Skeletal muscle tissue (tissue), 4 donors: ENCODE results near the gene YY2. TPM values are rescaled to one million over a fixed set of nuclear protein-coding genes. Genes with fewer than 3 reads are reported as not detected.
"Not testable (repeated sequence)": the region's sequence is repeated elsewhere in the genome, so short reads cannot be mapped to it uniquely, and the experiment has no call there.

Experiments
- H3K27ac ChIP-seq: one replicate; pipeline ENCODE4 v1.7.0; 2013; ENCODE audit warnings: mild to moderate bottlenecking, low read depth, low read length, inconsistent platforms
- H3K27me3 ChIP-seq, 3 donors: one replicate each; pipeline ENCODE4 v1.7.0; 2013; ENCODE audit warnings: low read length in 3 of 3; ENCODE audit not compliant: control insufficient read depth in 3 of 3, insufficient read depth in 3 of 3
- H3K36me3 ChIP-seq, 3 donors: one replicate each; pipeline ENCODE4 v1.7.0; 2013; ENCODE audit warnings: low read length in 3 of 3; ENCODE audit not compliant: control insufficient read depth in 3 of 3, insufficient read depth in 3 of 3
- H3K4me1 ChIP-seq, 3 donors: one replicate each; pipeline ENCODE4 v1.7.0; 2013; ENCODE audit warnings: low read length in 3 of 3, mild to moderate bottlenecking in 3 of 3; ENCODE audit not compliant: control insufficient read depth in 3 of 3, insufficient read depth in 3 of 3
- H3K4me3 ChIP-seq, 3 donors: one replicate each; pipeline ENCODE4 v1.7.0; 2013; ENCODE audit warnings: low read length in 3 of 3
- H3K9ac ChIP-seq, 3 donors: one replicate each; pipeline ENCODE4 v1.7.0; 2013; ENCODE audit warnings: low read length in 3 of 3, mild to moderate bottlenecking in 3 of 3, moderate library complexity in 2 of 3, low read depth in 1 of 3
- H3K9me3 ChIP-seq, 3 donors: one replicate each; pipeline ENCODE4 v1.7.0; 2013; ENCODE audit warnings: low read length in 3 of 3; ENCODE audit not compliant: control insufficient read depth in 3 of 3
- total RNA-seq: library from RNA; depleted of rRNA; stranded (reverse); fragments of >200 nt; gene quantifications from one replicate; pipeline ENCODE4 v1.2.3, GENCODE V29; 2014
- donor health status: Osteomylitis.

The YY2 gene
- total RNA-seq, 1 donor from 2014 or later = 1.6 TPM

DNA sequence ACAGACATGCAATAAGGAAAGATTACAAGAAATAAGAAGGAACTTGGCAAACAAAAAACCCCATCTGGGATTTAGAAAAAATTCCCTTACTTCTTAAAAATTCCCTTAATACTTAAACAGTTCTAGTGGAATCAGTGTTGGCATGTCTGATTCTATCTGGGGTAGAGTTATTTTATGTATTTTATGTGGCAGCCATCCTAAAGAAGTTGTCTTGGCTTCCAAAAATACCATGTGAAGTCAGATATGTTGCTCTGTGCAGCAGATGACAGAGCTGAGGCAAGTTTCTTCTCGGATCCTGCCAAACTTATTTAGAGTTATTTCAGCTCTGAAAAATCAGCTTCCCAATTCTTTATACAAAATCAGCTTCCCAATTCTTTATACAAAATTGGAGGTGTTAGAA lies 14.7 kb downstream of the YY2 start:
- Histone ChIP-seq H3K27ac (no peak overlapping the region), H3K36me3 (no peaks in the 10 kb centered on the region), H3K4me3 (no peak overlapping the region), H3K4me1 (no peaks in the 10 kb centered on the region), H3K27me3 (no peaks in the 10 kb centered on the region), H3K9ac (no peak overlapping the region), H3K9me3 (no peaks in the 10 kb centered on the region)

DNA sequence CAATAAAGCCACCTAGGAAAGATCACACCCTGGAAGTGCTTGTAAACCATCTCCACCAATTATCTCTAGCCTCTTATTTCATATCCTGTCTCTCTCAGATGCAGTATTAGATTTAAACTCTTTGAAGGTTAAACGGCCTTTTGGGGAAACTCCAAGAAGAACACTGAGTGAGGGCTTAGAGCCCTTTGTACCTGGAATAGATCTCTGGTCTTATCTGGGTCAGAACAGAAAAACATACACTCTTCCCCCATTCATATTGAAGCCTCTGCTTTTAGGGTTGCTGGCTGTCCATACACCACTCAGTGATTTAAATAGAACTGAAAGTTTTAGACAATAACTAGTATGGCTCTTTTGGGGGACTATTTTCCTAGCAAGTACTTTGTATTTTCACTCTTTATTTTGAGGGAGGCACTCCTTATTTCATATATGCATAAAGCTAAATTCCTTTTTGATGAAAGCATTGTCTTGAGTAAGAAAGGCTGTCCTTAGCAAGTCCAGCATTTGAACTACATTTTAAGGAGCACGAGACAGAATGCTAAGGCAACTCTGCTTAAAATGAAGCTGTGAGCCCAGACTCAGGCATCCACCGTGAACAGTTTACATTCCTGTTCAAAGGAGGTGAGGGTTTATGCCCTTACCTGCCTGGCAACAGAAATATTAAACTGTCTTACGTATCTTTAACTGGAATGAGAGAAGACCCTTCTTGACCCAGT lies 17.4 kb downstream of the YY2 start:
- Histone ChIP-seq H3K27ac (no peak overlapping the region), H3K27me3 (no peaks in the 10 kb centered on the region), H3K9ac (no peak overlapping the region), H3K9me3 (no peaks in the 10 kb centered on the region), H3K4me1 (no peaks in the 10 kb centered on the region), H3K4me3 (no peak overlapping the region), H3K36me3 (no peaks in the 10 kb centered on the region)

DNA sequence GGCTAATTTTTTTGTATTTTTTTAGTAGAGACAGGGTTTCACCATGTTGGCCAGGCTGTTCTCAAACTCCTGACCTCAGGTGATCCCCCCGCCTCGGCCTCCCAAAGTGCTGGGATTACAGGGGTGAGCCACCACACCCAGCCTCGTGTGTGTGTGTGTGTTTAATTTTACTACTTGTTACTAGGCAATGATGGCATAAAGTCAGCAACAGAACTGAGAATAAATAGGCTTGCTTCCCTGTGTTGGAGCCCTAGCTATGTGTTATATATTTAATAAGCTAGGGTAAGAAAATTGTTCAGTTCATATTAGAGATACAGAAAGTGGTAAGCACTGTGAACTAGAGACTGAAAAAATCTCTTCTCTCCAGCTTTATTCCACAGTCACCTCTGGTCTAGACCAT lies 18.4 kb downstream of the YY2 start:
- H3K9ac ChIP-seq, H3K9me3 ChIP-seq, H3K4me1 ChIP-seq, H3K4me3 ChIP-seq, H3K36me3 ChIP-seq, H3K27ac ChIP-seq, H3K27me3 ChIP-seq: not testable (repeated sequence)

DNA sequence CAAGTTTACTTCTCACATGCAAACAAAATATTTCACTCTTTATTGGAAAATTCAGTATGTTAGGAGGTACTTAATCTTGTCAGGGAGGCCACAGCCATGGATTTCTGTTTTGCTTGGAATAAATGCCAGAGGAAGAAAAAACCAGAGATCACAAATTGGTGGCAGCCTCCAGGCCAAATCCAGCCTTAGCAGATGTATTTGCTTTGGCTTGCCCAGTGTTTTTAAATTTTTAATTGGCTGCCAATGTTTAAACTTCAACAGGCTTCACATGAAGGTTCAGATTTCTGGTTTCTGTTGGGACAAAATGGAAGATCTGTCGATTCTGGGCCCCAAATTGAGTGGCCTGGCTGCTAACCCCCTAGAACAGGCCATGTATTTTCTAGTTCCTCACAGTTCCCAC lies 19.2 kb downstream of the YY2 start:
- H3K9ac ChIP-seq = no peak overlapping the region
- peaks cover 0 to 3% (median 0%) of the 10 kb centered on the region in 3 donors for H3K36me3 ChIP-seq
- H3K27ac ChIP-seq = no peak overlapping the region
- H3K4me1 ChIP-seq = no peaks in the 10 kb centered on the region
- no peaks in the 10 kb centered on the region for H3K9me3 ChIP-seq
- H3K27me3 ChIP-seq = no peaks in the 10 kb centered on the region
- no peak overlapping the region for H3K4me3 ChIP-seq

DNA sequence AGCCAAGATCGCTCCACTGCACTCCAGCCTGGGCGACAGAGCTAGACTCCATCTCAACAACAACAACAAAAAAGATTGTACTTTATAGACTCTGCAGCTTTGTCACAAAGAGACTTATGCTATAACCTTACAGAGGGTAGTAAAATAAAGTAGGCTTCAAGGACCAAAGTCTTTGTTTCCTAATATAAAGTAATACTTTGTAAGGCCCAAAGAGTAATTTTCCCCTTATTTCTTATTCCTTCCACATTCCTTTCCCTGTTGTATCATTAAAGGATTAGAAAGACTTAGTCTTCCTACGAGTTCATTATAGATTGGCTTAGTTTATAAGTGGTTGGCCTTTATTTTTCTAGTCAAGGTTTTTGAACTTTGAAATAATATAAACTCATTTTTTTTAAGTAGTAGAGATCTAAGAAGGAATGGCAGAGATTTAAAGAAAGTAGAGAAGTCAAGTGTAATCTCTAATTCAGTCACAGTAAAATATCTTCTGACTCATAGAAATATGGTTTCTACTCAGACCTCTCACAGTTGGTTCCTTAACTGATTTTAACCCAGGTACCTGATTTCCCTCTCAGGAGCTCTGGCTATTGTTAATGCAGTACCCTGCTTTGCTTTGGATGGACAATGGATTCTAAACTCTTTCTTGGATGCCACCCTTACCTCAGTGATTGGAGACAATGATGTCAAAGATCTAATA lies 26.2 kb downstream of the YY2 start:
- no peak overlapping the region for H3K4me3 ChIP-seq
- no peak overlapping the region for H3K9ac ChIP-seq
- H3K4me1 ChIP-seq = no peaks in the 10 kb centered on the region
- no peaks in the 10 kb centered on the region for H3K27me3 ChIP-seq
- peaks cover 0 to 3% (median 2%) of the 10 kb centered on the region in 3 donors for H3K36me3 ChIP-seq
- no peaks in the 10 kb centered on the region for H3K9me3 ChIP-seq
- H3K27ac ChIP-seq = no peak overlapping the region

DNA sequence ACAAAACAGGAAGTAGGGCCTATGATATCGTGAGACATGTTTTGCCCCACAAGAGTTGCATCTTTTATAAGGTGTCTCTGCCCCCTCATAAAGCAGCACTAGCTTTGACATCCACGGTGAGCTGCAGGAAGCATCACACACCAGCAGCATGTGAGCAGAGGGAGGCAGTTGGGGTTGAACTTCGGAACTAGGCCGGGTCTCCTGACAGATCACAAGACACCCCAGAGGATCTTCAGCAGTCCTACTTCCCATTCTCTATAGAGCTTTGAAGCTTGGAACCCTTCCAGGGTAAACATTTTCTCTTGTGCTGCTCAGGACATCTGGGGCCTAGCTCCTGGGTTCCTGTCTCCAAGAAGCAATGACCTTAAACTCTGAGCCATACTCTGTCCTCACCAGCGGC lies 27.5 kb downstream of the YY2 start:
- no peak overlapping the region for H3K9ac ChIP-seq
- H3K36me3 ChIP-seq = peaks cover 0 to 3% (median 2%) of the 10 kb centered on the region in 3 donors
- no peaks in the 10 kb centered on the region for H3K9me3 ChIP-seq
- no peak overlapping the region for H3K4me3 ChIP-seq
- no peak overlapping the region for H3K27ac ChIP-seq
- no peaks in the 10 kb centered on the region for H3K27me3 ChIP-seq
- no peaks in the 10 kb centered on the region for H3K4me1 ChIP-seq

DNA sequence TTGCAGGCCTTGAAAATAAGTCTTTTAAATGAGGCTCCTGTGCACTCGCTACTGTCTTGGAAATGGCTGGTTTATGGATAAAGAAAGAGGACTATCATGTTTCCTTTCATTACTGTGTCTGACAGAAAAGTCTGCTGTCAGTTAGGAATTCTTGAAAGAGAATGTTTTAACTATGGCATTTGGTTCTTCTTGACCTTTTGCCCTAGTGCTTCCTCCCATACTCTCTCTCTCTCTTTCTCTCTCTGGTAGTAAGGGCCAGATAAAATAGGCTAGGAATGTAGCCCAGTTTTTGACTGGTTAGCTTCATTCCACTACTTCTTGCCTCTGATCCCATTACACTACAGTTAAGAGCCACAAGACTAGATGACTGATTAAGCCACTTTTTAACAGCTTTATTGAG lies 29.8 kb downstream of the YY2 start:
- Histone ChIP-seq H3K36me3 (peaks cover 0 to 2% (median 0%) of the 10 kb centered on the region in 3 donors), H3K4me1 (no peaks in the 10 kb centered on the region), H3K4me3 (no peak overlapping the region), H3K9me3 (no peaks in the 10 kb centered on the region), H3K27ac (no peak overlapping the region), H3K9ac (no peak overlapping the region), H3K27me3 (no peaks in the 10 kb centered on the region)

DNA sequence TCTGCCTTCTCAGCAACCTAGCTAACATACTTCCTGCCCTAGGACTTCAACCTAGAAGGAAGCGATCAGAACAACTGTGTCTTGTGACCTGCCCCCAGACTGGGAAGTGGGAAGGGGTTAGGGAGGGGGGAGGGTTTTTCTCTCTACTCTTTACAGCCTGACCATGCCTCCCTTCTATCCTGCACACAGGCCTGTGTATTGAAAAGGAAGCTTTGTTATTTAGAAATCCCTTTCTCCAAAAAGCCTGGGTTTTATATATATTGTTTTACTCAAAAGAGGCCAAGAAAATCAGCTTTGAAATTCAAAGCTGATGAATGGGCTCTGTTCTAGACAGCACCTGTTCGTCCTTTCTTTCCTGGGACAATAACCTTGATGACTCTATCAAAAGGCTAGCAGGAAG lies 49.5 kb downstream of the YY2 start:
- Histone ChIP-seq H3K9me3 (no peaks in the 10 kb centered on the region), H3K36me3 (peaks cover 0 to 3% (median under 1%) of the 10 kb centered on the region in 3 donors), H3K4me1 (no peaks in the 10 kb centered on the region), H3K9ac (no peak overlapping the region), H3K4me3 (no peak overlapping the region), H3K27me3 (no peaks in the 10 kb centered on the region), H3K27ac (no peak overlapping the region)

DNA sequence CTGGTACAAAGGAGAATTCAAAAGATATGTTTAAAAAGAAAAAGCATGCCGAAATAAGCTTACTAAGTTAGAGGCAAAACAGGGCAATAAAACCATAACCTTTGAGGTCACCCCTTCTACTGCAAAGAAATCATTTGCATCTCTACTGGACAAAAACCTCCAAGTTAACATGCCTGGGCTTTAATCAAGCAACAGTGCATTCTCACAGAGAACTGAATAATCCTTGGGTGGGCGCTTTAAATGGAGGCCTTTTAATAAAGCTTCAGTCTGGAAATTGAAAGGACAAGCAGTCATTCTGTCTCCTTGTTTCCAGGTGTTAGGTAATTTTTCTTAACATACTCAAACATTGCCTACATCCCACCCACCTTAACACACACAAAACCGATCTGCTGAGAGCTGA lies 50.2 kb downstream of the YY2 start:
- Histone ChIP-seq H3K27ac (no peak overlapping the region), H3K4me3 (no peak overlapping the region), H3K9me3 (no peaks in the 10 kb centered on the region), H3K4me1 (no peaks in the 10 kb centered on the region), H3K9ac (no peak overlapping the region), H3K27me3 (no peaks in the 10 kb centered on the region), H3K36me3 (peaks cover 0 to 3% (median 2%) of the 10 kb centered on the region in 3 donors)

DNA sequence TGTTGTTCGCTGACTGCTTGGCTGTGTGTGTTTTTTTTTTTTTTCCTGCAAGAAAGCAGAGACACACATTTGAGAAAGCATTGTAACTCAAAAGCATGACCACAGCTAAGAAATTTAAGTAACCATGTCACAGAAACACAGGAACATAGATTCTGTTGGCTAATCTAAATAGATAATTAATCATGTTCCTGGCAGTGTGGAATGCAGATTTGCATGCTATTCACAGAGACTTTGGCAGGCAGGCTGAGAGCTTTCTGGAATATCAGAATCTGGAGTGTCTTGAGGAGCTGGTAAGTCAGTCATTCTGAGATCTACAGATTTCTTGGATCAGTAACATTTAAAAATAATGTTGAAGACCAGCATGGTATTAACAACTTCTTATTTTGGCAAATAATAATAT lies 51.5 kb downstream of the YY2 start:
- Histone ChIP-seq H3K4me1 (no peaks in the 10 kb centered on the region), H3K27me3 (no peaks in the 10 kb centered on the region), H3K9me3 (no peaks in the 10 kb centered on the region), H3K4me3 (no peak overlapping the region), H3K27ac (no peak overlapping the region), H3K36me3 (peaks cover 0 to 2% (median 0%) of the 10 kb centered on the region in 3 donors), H3K9ac (no peak overlapping the region)
